Ovary (tissue), 3 donors: Measurements from ENCODE around the gene THEM4.

Source experiments
- POLR2A ChIP-seq: fragments of 450-650 bp; IDR thresholded peaks from one replicate; pipeline ENCODE4 v1.6.1; 2017; ENCODE audit warnings: antibody characterized with exemption, mild to moderate bottlenecking, moderate library complexity
- TF ChIP-seq, protein P1 (sequence below), 3 donors: fragments of 450-650 bp in 2 of 3; fragments of 200-600 bp in 1 of 3; IDR thresholded peaks; one replicate each; pipeline versions ENCODE4 v1.5.1 to v1.8.0; 2016 to 2022; ENCODE audit warnings: antibody characterized with exemption in 3 of 3, mild to moderate bottlenecking in 1 of 3
- donor health status: DM: no; HTN: no; CAD: no.

DNA sequence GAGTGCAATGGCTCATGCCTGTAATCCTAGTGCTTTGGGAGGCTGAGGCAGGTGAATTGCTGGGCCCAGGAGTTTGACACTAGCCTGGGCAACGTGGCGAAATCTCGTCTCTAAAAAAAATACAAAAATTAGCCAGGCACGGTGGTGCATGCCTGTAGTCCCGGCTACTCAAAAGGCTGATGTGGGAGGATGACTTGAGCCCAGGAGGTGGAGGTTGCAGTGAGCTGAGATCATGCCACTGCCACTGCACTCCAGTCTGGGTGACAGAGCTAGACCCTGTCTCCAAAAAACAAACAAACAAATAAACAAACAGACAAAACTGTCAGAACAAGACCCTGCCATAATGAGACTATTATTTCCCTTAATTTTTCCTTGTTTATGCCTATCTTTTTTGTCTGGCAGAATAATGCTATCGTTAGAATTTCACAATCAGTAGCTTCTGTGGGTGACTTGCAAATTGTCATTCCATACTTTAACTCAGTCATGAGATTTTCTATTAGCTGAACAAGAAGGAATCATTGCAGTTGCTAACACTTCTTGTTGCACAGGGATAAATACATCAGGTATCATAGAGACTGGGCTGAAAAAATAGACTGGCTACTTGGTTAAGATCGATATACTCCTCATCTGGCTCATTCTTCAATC is 7.5 kb upstream of the THEM4 start:
- TF ChIP-seq, protein P1, sequence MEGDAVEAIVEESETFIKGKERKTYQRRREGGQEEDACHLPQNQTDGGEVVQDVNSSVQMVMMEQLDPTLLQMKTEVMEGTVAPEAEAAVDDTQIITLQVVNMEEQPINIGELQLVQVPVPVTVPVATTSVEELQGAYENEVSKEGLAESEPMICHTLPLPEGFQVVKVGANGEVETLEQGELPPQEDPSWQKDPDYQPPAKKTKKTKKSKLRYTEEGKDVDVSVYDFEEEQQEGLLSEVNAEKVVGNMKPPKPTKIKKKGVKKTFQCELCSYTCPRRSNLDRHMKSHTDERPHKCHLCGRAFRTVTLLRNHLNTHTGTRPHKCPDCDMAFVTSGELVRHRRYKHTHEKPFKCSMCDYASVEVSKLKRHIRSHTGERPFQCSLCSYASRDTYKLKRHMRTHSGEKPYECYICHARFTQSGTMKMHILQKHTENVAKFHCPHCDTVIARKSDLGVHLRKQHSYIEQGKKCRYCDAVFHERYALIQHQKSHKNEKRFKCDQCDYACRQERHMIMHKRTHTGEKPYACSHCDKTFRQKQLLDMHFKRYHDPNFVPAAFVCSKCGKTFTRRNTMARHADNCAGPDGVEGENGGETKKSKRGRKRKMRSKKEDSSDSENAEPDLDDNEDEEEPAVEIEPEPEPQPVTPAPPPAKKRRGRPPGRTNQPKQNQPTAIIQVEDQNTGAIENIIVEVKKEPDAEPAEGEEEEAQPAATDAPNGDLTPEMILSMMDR (IDR thresholded peaks at IDR 0.05): no peak
- no peak for TF ChIP-seq POLR2A
